C4-2B (cell line): ENCODE results near the gene SLC25A23.

Experiments used
- CTCF ChIP-seq: fragments of 450-650 bp; conservative IDR thresholded peaks from 2 replicates; pipeline ENCODE4 v1.5.1; 2017; ENCODE audit warnings: mild to moderate bottlenecking
- ZFX ChIP-seq: fragments of 450-650 bp; IDR thresholded peaks from 2 replicates; pipeline ENCODE4 v1.6.1; 2017

GRCh38 chr19:6459262-6460098, at the start of gene SLC25A23:
- no peak for TF ChIP-seq CTCF
- no peak for TF ChIP-seq ZFX
